Activated CD8-positive, alpha-beta T cell treated with anti-CD3 and anti-CD28 coated beads, Interleukin-2, amount 10 ng/mL, durations not matched to agents 7 days and 5 days (primary cell): ENCODE data around the gene RHOXF2. TPM values are rescaled to one million over a fixed set of nuclear protein-coding genes. Genes with fewer than 3 reads are reported as not detected.
"Not testable (repeated sequence)": the region's sequence is repeated elsewhere in the genome, so short reads cannot be mapped to it uniquely, and the experiment has no call there.

Source experiments
- ATAC-seq: fragments of 150-1000 bp; cut with Tn5 transposase; one replicate; pipeline ENCODE4 v1.10.0; 2021; ENCODE audit warnings: moderate library complexity
- CTCF ChIA-PET: fragments of 350-600 bp; sonication (Branson Sonifier 250); formaldehyde crosslinking; loops from one replicate; lab custom pipeline; 2021; ENCODE audit warnings: antibody characterized with exemption; lab: Charles Lee
- POLR2A ChIA-PET: fragments of 350-600 bp; sonication (Branson Sonifier 250); formaldehyde crosslinking; loops from one replicate; lab custom pipeline; 2021; ENCODE audit warnings: antibody characterized with exemption; lab: Charles Lee
- DNase-seq: peaks from one replicate; pipeline ENCODE4 v3.0.0-alpha.2; 2020
- H3K27ac Mint-ChIP-seq: one replicate; pipeline ENCODE4 v1.8.0; 2021; ENCODE audit warnings: mild to moderate bottlenecking, mixed read lengths
- H3K27me3 Mint-ChIP-seq: one replicate; pipeline ENCODE4 v1.8.0; 2021; ENCODE audit warnings: low read depth, mixed read lengths
- H3K36me3 Mint-ChIP-seq: one replicate; pipeline ENCODE4 v1.8.0; 2021; ENCODE audit warnings: low read depth, mixed read lengths
- H3K4me1 Mint-ChIP-seq: one replicate; pipeline ENCODE4 v1.8.0; 2021; ENCODE audit warnings: low read depth, mixed read lengths
- H3K4me3 Mint-ChIP-seq: one replicate; pipeline ENCODE4 v1.8.0; 2021; ENCODE audit warnings: mild to moderate bottlenecking, mixed read lengths
- H3K9me3 Mint-ChIP-seq: one replicate; pipeline ENCODE4 v1.8.0; 2022; ENCODE audit warnings: mixed read lengths; ENCODE audit not compliant: insufficient read depth
- total RNA-seq, 2 experiments: library from RNA; stranded (reverse); gene quantifications; one replicate each; pipeline ENCODE4 v1.2.3, GENCODE V29; 2021

RHOXF2 gene
- total RNA-seq, 2 experiments from 2014 or later: not detected

- Mint-ChIP-seq H3K27ac (peak overlapping the region; percentile 60), H3K4me1 (peaks cover 26% of the 10 kb centered on the region), H3K4me3 (no peak overlapping the region), H3K9me3 (peaks cover 5% of the 10 kb centered on the region), H3K36me3 (peaks cover 8% of the 10 kb centered on the region), H3K27me3 (no peaks in the 10 kb centered on the region)
- ATAC-seq (no peak), DNase-seq (no peak)
- CTCF ChIA-PET: no interaction called here
- POLR2A ChIA-PET: no interaction called here
Observed at GRCh38 chrX:120144178-120144844, 14.1 kb upstream of the RHOXF2 start.

GRCh38 chrX:120145295-120145925 lies 13.0 kb upstream of the RHOXF2 start:
- Mint-ChIP-seq H3K4me1 (peaks cover 26% of the 10 kb centered on the region), H3K27ac (no peak overlapping the region), H3K9me3 (peaks cover 5% of the 10 kb centered on the region), H3K27me3 (no peaks in the 10 kb centered on the region), H3K4me3 (no peak overlapping the region), H3K36me3 (peaks cover 8% of the 10 kb centered on the region)
- DNase-seq (peak; percentile 24), ATAC-seq (peak; percentile 19)
- ChIA-PET POLR2A (no interaction called here), CTCF (no interaction called here)

GRCh38 chrX:120146323-120146722 lies 12.1 kb upstream of the RHOXF2 start:
- H3K9me3 Mint-ChIP-seq, H3K36me3 Mint-ChIP-seq, H3K4me3 Mint-ChIP-seq, POLR2A ChIA-PET, H3K27me3 Mint-ChIP-seq, DNase-seq, ATAC-seq, H3K27ac Mint-ChIP-seq, CTCF ChIA-PET: not testable (repeated sequence)
- peaks cover 24% of the 10 kb centered on the region for H3K4me1 Mint-ChIP-seq

- H3K27me3 Mint-ChIP-seq: no peaks in the 10 kb centered on the region
- H3K4me3 Mint-ChIP-seq: no peak overlapping the region
- H3K4me1 Mint-ChIP-seq: peaks cover 24% of the 10 kb centered on the region
- no peak for DNase-seq
- H3K36me3 Mint-ChIP-seq: peaks cover 8% of the 10 kb centered on the region
- H3K27ac Mint-ChIP-seq: no peak overlapping the region
- POLR2A ChIA-PET: no interaction called here
- ATAC-seq: no peak
- CTCF ChIA-PET: no interaction called here
- H3K9me3 Mint-ChIP-seq: peaks cover 5% of the 10 kb centered on the region
Observed at GRCh38 chrX:120147537-120147936, 10.9 kb upstream of the RHOXF2 start.

- H3K9me3 Mint-ChIP-seq, H3K36me3 Mint-ChIP-seq, H3K4me3 Mint-ChIP-seq, H3K27ac Mint-ChIP-seq, CTCF ChIA-PET, H3K27me3 Mint-ChIP-seq, DNase-seq, POLR2A ChIA-PET: not testable (repeated sequence)
- peak; percentile 27 for ATAC-seq
- H3K4me1 Mint-ChIP-seq: peaks cover 14% of the 10 kb centered on the region
Observed at GRCh38 chrX:120150109-120150744, 8.2 kb upstream of the RHOXF2 start.

GRCh38 chrX:120159086-120159485 lies 673 bp downstream of the RHOXF2 start:
- H3K4me1 Mint-ChIP-seq, POLR2A ChIA-PET, H3K4me3 Mint-ChIP-seq, H3K27ac Mint-ChIP-seq, H3K9me3 Mint-ChIP-seq, H3K27me3 Mint-ChIP-seq, DNase-seq, CTCF ChIA-PET, H3K36me3 Mint-ChIP-seq, ATAC-seq: not testable (repeated sequence)

- H3K27ac Mint-ChIP-seq, ATAC-seq, H3K27me3 Mint-ChIP-seq, DNase-seq, H3K36me3 Mint-ChIP-seq, H3K4me3 Mint-ChIP-seq, H3K9me3 Mint-ChIP-seq, CTCF ChIA-PET, POLR2A ChIA-PET, H3K4me1 Mint-ChIP-seq: not testable (repeated sequence)
Observed at GRCh38 chrX:120193254-120193653, 34.8 kb downstream of the RHOXF2 start.

- H3K27ac Mint-ChIP-seq, H3K4me3 Mint-ChIP-seq, H3K36me3 Mint-ChIP-seq, H3K4me1 Mint-ChIP-seq, H3K9me3 Mint-ChIP-seq, H3K27me3 Mint-ChIP-seq, POLR2A ChIA-PET, DNase-seq, CTCF ChIA-PET, ATAC-seq: not testable (repeated sequence)
Observed at GRCh38 chrX:120193720-120194119, 35.3 kb downstream of the RHOXF2 start.

- peaks cover 13% of the 10 kb centered on the region for H3K4me1 Mint-ChIP-seq
- POLR2A ChIA-PET, H3K9me3 Mint-ChIP-seq, H3K36me3 Mint-ChIP-seq, CTCF ChIA-PET, H3K4me3 Mint-ChIP-seq, ATAC-seq, DNase-seq, H3K27me3 Mint-ChIP-seq, H3K27ac Mint-ChIP-seq: not testable (repeated sequence)
Observed at GRCh38 chrX:120195786-120196185, 37.4 kb downstream of the RHOXF2 start.

- CTCF ChIA-PET, H3K36me3 Mint-ChIP-seq, ATAC-seq, H3K27ac Mint-ChIP-seq, DNase-seq, H3K27me3 Mint-ChIP-seq, H3K9me3 Mint-ChIP-seq, H3K4me3 Mint-ChIP-seq, POLR2A ChIA-PET: not testable (repeated sequence)
- peaks cover 13% of the 10 kb centered on the region for H3K4me1 Mint-ChIP-seq
Observed at GRCh38 chrX:120196626-120197283, 38.3 kb downstream of the RHOXF2 start.

GRCh38 chrX:120200851-120201250 lies 42.4 kb downstream of the RHOXF2 start:
- Mint-ChIP-seq H3K4me3 (no peak overlapping the region), H3K36me3 (no peaks in the 10 kb centered on the region), H3K27ac (no peak overlapping the region), H3K9me3 (no peaks in the 10 kb centered on the region), H3K4me1 (peaks cover 13% of the 10 kb centered on the region), H3K27me3 (no peaks in the 10 kb centered on the region)
- CTCF ChIA-PET: interaction anchor here (1.6 kb wide), 1 partner anchor 13 kb away, joined by 5 read pairs; no protein-coding TSS in a partner anchor
- POLR2A ChIA-PET: no interaction called here
- no peak for ATAC-seq
- no peak for DNase-seq
